Skeletal muscle cell (primary cell): Measurements from ENCODE around the gene ANAPC2.
A peak's percentile ranks its signal among the peaks of the same experiment; 100 is the strongest.

Experiments
- DNase-seq: peaks from one replicate; pipeline ENCODE4 v3.0.0-alpha.2; 2010; ENCODE audit warnings: low read depth
- H3K4me3 ChIP-seq: 2 replicates; pipeline ENCODE4 v1.5.1; 2011; ENCODE audit warnings: low read depth, mild to moderate bottlenecking, control low read depth, low read length, moderate library complexity

Gene ANAPC2

GRCh38 chr9:137198051-137198901 is 9.9 kb upstream of the ANAPC2 start:
- peak overlapping the region; percentile 50 for H3K4me3 ChIP-seq

GRCh38 chr9:137195525-137196220 is 7.3 kb upstream of the ANAPC2 start:
- no peak overlapping the region for H3K4me3 ChIP-seq
- no peak for DNase-seq

More at GRCh38 chr9:137198051-137198901, 9.9 kb upstream of the ANAPC2 start:
- no peak for DNase-seq

GRCh38 chr9:137194909-137195308 is 6.5 kb upstream of the ANAPC2 start:
- H3K4me3 ChIP-seq: no peak overlapping the region
- no peak for DNase-seq

- H3K4me3 ChIP-seq: no peak overlapping the region
- DNase-seq: no peak
Observed at GRCh38 chr9:137194388-137194787, 6.0 kb upstream of the ANAPC2 start.

GRCh38 chr9:137193771-137194170 is 5.4 kb upstream of the ANAPC2 start:
- no peak overlapping the region for H3K4me3 ChIP-seq

GRCh38 chr9:137192859-137193258 is 4.5 kb upstream of the ANAPC2 start:
- DNase-seq: no peak
- no peak overlapping the region for H3K4me3 ChIP-seq

More at GRCh38 chr9:137193771-137194170, 5.4 kb upstream of the ANAPC2 start:
- DNase-seq: no peak

- no peak overlapping the region for H3K4me3 ChIP-seq
- DNase-seq: no peak
Observed at GRCh38 chr9:137192448-137192780, 4.1 kb upstream of the ANAPC2 start.

- no peak for DNase-seq
- H3K4me3 ChIP-seq: no peak overlapping the region
Observed at GRCh38 chr9:137191691-137192447, 3.5 kb upstream of the ANAPC2 start.

- no peak for DNase-seq
- H3K4me3 ChIP-seq: no peak overlapping the region
Observed at GRCh38 chr9:137191245-137191644, 2.9 kb upstream of the ANAPC2 start.

- H3K4me3 ChIP-seq: no peak overlapping the region
- DNase-seq: no peak
Observed at GRCh38 chr9:137190315-137190856, 2.0 kb upstream of the ANAPC2 start.

GRCh38 chr9:137189297-137190295 is 1.2 kb upstream of the ANAPC2 start:
- no peak for DNase-seq
- peak overlapping the region; percentile 98 for H3K4me3 ChIP-seq

GRCh38 chr9:137188086-137188489 is 272 bp downstream of the ANAPC2 start:
- DNase-seq: no peak

GRCh38 chr9:137187386-137187785 is 974 bp downstream of the ANAPC2 start:
- no peak for DNase-seq
- H3K4me3 ChIP-seq: peak overlapping the region; percentile 98

More at GRCh38 chr9:137188086-137188489, 272 bp downstream of the ANAPC2 start:
- peak overlapping the region; percentile 98 for H3K4me3 ChIP-seq

- no peak for DNase-seq
- H3K4me3 ChIP-seq: no peak overlapping the region
Observed at GRCh38 chr9:137186385-137186784, 2.0 kb downstream of the ANAPC2 start.

- H3K4me3 ChIP-seq: no peak overlapping the region
- no peak for DNase-seq
Observed at GRCh38 chr9:137185921-137186320, 2.4 kb downstream of the ANAPC2 start.

- H3K4me3 ChIP-seq: no peak overlapping the region
- no peak for DNase-seq
Observed at GRCh38 chr9:137184881-137185660, 3.3 kb downstream of the ANAPC2 start.

- DNase-seq: no peak
- H3K4me3 ChIP-seq: no peak overlapping the region
Observed at GRCh38 chr9:137183980-137184595, 4.3 kb downstream of the ANAPC2 start.
